K562 (cell line): Measurements from ENCODE around the gene CYP2A6. TPM values are rescaled to one million over a fixed set of nuclear protein-coding genes. Genes with fewer than 3 reads are reported as not detected.

ENCODE experiments used
- ETV5 ChIP-seq: sonication (generic); formaldehyde crosslinking; IDR thresholded peaks from 2 replicates; pipeline ENCODE4 v1.4.0; 2020; ENCODE audit warnings: low read depth, mild to moderate bottlenecking, missing genetic modification reagents
- FOXA1 ChIP-seq: fragments of 450-650 bp; IDR thresholded peaks from 2 replicates; pipeline ENCODE4 v1.6.1; 2016; ENCODE audit warnings: mild to moderate bottlenecking, borderline replicate concordance
- GTF2F1 ChIP-seq: IDR thresholded peaks from 2 replicates; pipeline ENCODE4 v1.6.1; 2011; ENCODE audit warnings: low read depth, low read length, improper control_type of control experiment
- KLF10 ChIP-seq: fragments of 250-450 bp; sonication (Bioruptor Pico); IDR thresholded peaks from 2 replicates; pipeline ENCODE4 v1.6.1; 2021; ENCODE audit warnings: matching md5 sums
- KLF13 ChIP-seq: fragments of 450-650 bp; IDR thresholded peaks from 2 replicates; pipeline ENCODE4 v1.6.1; 2016; ENCODE audit warnings: missing genetic modification characterization, low read depth, mild to moderate bottlenecking, missing compliant biosample characterization, moderate library complexity, borderline replicate concordance
- SMAD4 ChIP-seq: fragments of 250-450 bp; sonication (Bioruptor Pico); conservative IDR thresholded peaks from 2 replicates; pipeline ENCODE4 v1.8.0; 2021; ENCODE audit warnings: inconsistent platforms, mild to moderate bottlenecking, moderate library complexity
- SNIP1 ChIP-seq: fragments of 450-650 bp; IDR thresholded peaks from 2 replicates; pipeline ENCODE4 v1.7.1; 2017; ENCODE audit warnings: low read depth, mild to moderate bottlenecking
- SRSF1 ChIP-seq: fragments of 200-400 bp; formaldehyde crosslinking; IDR thresholded peaks from 2 replicates; pipeline ENCODE4 v1.6.1; 2017; ENCODE audit warnings: mild to moderate bottlenecking, low read depth, low read length, moderate library complexity
- ZHX1 ChIP-seq: fragments of 150-350 bp; conservative IDR thresholded peaks from 2 replicates; pipeline ENCODE4 v1.6.1; 2014; ENCODE audit warnings: low read length
- ZNF561 ChIP-seq: fragments of 450-650 bp; formaldehyde crosslinking; conservative IDR thresholded peaks from 2 replicates; pipeline ENCODE4 v1.4.0; 2020; ENCODE audit warnings: mild to moderate bottlenecking, moderate library complexity
- ZNF707 ChIP-seq: fragments of 250-450 bp; sonication (Bioruptor Pico); conservative IDR thresholded peaks from 2 replicates; pipeline ENCODE4 v1.8.0; 2022; ENCODE audit warnings: inconsistent platforms, mild to moderate bottlenecking, moderate library complexity
- ZNF778 ChIP-seq: fragments of 450-650 bp; formaldehyde crosslinking; IDR thresholded peaks from 2 replicates; pipeline ENCODE4 v1.4.0; 2020; ENCODE audit warnings: mild to moderate bottlenecking, moderate library complexity
- polyA plus RNA-seq, 8 experiments: library from polyadenylated mRNA; depleted of rRNA in 4 of 8; stranded (reverse) in 5 of 8; unstranded in 3 of 8; fragments of >200 nt; fragmentation: Nextera tagmentation in 2 of 8; fragmentation: Illumina TruSeq in 1 of 8; extraction: Ambion mirVana in 2 of 8; extraction: Trizol in 1 of 8; gene quantifications; 2 replicates each; pipeline versions ENCODE4 v1.2.1 to v1.2.3, GENCODE V29; 2011 to 2014; ENCODE audit warnings: inconsistent platforms in 1 of 8, missing spikeins in 1 of 8
- total RNA-seq, 7 experiments: library from RNA; depleted of rRNA in 6 of 7; stranded (reverse); fragments of >200 nt in 6 of 7; fragmentation: Illumina TruSeq in 2 of 7; extraction: Trizol in 2 of 7; gene quantifications; 2 replicates each; pipeline versions ENCODE4 v1.2.1 to v1.2.3, GENCODE V29; 2011 to 2021; ENCODE audit warnings: low replicate concordance in 1 of 7
- TF ChIP-seq, protein P1 (sequence below): fragments of 450-650 bp; formaldehyde crosslinking; IDR thresholded peaks from 2 replicates; pipeline ENCODE4 v1.4.0; 2020; ENCODE audit warnings: mild to moderate bottlenecking, moderate library complexity
- TF ChIP-seq, protein P2 (sequence below): fragments of 450-650 bp; IDR thresholded peaks from 2 replicates; pipeline ENCODE4 v1.6.1; 2016; ENCODE audit warnings: mild to moderate bottlenecking
- TF ChIP-seq, protein P3 (sequence below): fragments of 200-400 bp; formaldehyde crosslinking; IDR thresholded peaks from 2 replicates; pipeline ENCODE4 v1.6.1; 2017; ENCODE audit warnings: mild to moderate bottlenecking, low read depth, low read length, moderate library complexity

The CYP2A6 gene
- total and polyA plus RNA-seq, 9 of the 15 experiments (the other 6 are each of a cell fraction or from before 2014, with no cell fraction given): 0.31 TPM; not detected in 8

DNA sequence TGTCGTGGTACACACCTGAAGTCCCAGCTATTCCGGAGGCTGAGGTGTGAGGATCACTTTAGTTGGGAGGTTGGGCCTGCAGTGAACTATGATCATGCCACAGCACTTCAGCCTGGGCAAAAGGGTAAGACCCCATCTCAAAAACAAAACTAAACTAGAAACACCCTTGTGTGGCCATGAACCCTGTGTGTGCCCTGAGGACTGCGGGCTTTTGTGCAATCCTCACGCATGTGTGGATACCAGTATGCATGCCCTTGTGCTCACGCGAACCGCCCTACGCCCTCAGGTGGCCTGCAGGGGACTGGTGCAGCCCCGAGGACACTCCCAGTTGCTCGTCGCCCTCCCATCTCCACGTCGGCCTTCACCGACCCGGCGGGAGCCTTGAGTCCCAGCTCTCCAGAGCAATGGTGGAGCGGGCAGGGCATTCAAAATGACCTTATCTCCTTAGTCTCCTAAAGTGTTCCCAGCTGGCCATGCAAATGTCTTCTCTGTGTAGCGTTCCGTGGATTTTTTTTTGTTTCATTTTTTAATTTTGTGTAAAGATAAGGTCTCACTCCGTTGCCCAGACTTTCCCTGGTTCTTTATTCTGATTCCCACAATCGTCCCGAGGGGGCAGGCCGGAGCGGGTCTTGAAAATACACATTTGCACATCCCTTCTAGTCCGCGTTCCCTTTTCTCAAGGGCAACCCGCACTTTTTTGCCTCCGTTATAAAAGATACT is 52.1 kb downstream of the CYP2A6 start (continued):
- 0 out of 2 replicates have a peak, but pooled peaks have one; percentile 33 for TF ChIP-seq ZHX1
- no peak for TF ChIP-seq SRSF1
- no peak for TF ChIP-seq ZNF707 (CRISPR knock-in tag)
- no peak for TF ChIP-seq GTF2F1
- TF ChIP-seq ZNF778 (CRISPR knock-in tag): no peak
- TF ChIP-seq SMAD4: no peak; the same call in 1 of the 2 replicates
- no peak for TF ChIP-seq KLF10 (CRISPR knock-in tag)
- TF ChIP-seq, protein P1, sequence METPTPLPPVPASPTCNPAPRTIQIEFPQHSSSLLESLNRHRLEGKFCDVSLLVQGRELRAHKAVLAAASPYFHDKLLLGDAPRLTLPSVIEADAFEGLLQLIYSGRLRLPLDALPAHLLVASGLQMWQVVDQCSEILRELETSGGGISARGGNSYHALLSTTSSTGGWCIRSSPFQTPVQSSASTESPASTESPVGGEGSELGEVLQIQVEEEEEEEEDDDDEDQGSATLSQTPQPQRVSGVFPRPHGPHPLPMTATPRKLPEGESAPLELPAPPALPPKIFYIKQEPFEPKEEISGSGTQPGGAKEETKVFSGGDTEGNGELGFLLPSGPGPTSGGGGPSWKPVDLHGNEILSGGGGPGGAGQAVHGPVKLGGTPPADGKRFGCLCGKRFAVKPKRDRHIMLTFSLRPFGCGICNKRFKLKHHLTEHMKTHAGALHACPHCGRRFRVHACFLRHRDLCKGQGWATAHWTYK (CRISPR knock-in tag): no peak
- TF ChIP-seq, protein P2, sequence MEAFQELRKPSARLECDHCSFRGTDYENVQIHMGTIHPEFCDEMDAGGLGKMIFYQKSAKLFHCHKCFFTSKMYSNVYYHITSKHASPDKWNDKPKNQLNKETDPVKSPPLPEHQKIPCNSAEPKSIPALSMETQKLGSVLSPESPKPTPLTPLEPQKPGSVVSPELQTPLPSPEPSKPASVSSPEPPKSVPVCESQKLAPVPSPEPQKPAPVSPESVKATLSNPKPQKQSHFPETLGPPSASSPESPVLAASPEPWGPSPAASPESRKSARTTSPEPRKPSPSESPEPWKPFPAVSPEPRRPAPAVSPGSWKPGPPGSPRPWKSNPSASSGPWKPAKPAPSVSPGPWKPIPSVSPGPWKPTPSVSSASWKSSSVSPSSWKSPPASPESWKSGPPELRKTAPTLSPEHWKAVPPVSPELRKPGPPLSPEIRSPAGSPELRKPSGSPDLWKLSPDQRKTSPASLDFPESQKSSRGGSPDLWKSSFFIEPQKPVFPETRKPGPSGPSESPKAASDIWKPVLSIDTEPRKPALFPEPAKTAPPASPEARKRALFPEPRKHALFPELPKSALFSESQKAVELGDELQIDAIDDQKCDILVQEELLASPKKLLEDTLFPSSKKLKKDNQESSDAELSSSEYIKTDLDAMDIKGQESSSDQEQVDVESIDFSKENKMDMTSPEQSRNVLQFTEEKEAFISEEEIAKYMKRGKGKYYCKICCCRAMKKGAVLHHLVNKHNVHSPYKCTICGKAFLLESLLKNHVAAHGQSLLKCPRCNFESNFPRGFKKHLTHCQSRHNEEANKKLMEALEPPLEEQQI: no peak
- TF ChIP-seq KLF13: no peak
- 0 out of 2 replicates have a peak, but pooled peaks have one; percentile 16 for TF ChIP-seq ETV5
- no peak for TF ChIP-seq SNIP1
- TF ChIP-seq ZNF561 (CRISPR knock-in tag): no peak
- TF ChIP-seq, protein P3, sequence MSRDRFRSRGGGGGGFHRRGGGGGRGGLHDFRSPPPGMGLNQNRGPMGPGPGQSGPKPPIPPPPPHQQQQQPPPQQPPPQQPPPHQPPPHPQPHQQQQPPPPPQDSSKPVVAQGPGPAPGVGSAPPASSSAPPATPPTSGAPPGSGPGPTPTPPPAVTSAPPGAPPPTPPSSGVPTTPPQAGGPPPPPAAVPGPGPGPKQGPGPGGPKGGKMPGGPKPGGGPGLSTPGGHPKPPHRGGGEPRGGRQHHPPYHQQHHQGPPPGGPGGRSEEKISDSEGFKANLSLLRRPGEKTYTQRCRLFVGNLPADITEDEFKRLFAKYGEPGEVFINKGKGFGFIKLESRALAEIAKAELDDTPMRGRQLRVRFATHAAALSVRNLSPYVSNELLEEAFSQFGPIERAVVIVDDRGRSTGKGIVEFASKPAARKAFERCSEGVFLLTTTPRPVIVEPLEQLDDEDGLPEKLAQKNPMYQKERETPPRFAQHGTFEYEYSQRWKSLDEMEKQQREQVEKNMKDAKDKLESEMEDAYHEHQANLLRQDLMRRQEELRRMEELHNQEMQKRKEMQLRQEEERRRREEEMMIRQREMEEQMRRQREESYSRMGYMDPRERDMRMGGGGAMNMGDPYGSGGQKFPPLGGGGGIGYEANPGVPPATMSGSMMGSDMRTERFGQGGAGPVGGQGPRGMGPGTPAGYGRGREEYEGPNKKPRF: no peak
- TF ChIP-seq FOXA1: no peak
